Cardiac muscle cell (in vitro differentiated cells and primary cell): Measurements from ENCODE around the gene CNTN5. TPM values are rescaled to one million over a fixed set of nuclear protein-coding genes. Genes with fewer than 3 reads are reported as not detected.

Experiments used
- DNase-seq, 2 donors: peaks; one replicate each; pipeline versions ENCODE4 v3.0.0 to v3.0.0-alpha.2; 2010 to 2017; ENCODE audit warnings: low read depth in 1 of 2, low spot score in 1 of 2
- H3K27ac ChIP-seq: fragments of 200-600 bp; sonication (generic); 2 replicates; pipeline ENCODE4 v1.5.1; 2016
- H3K27me3 ChIP-seq: fragments of 200-600 bp; sonication (generic); 2 replicates; pipeline ENCODE4 v1.6.0; 2016; ENCODE audit warnings: control low read depth
- H3K36me3 ChIP-seq: fragments of 200-600 bp; sonication (generic); 2 replicates; pipeline ENCODE4 v1.5.1; 2016; ENCODE audit warnings: control low read depth
- H3K4me1 ChIP-seq: fragments of 200-600 bp; sonication (generic); 2 replicates; pipeline ENCODE4 v1.8.1; 2017; ENCODE audit warnings: low read depth, mild to moderate bottlenecking, mixed run types
- H3K4me3 ChIP-seq: fragments of 200-600 bp; sonication (generic); 2 replicates; pipeline ENCODE4 v1.5.1; 2016; ENCODE audit warnings: mild to moderate bottlenecking
- H3K9me3 ChIP-seq: fragments of 200-600 bp; sonication (generic); 2 replicates; pipeline ENCODE4 v1.5.1; 2017; ENCODE audit warnings: low read depth, mild to moderate bottlenecking, control low read depth
- CTCF ChIP-seq: IDR thresholded peaks from 2 replicates; pipeline ENCODE4 v1.5.1; 2012; ENCODE audit warnings: low read depth, mild to moderate bottlenecking, low read length
- polyA plus RNA-seq: library from polyadenylated mRNA; unstranded; fragments of >200 nt; fragmentation: Nextera tagmentation; extraction: Ambion mirVana; gene quantifications from 2 replicates; pipeline ENCODE4 v1.2.1, GENCODE V29; 2016
- total RNA-seq: library from RNA; depleted of rRNA; stranded (reverse); fragments of >200 nt; gene quantifications from 2 replicates; pipeline ENCODE4 v1.2.3, GENCODE V29; 2016

Gene CNTN5
- total and polyA plus RNA-seq, 2 experiments from 2014 or later = 30.0 to 41.3 TPM

- H3K9me3 ChIP-seq = no peaks in the 10 kb centered on the region
- H3K4me1 ChIP-seq = peaks cover 13% of the 10 kb centered on the region
- no peaks in the 10 kb centered on the region for H3K27me3 ChIP-seq
- DNase-seq = no peak
- no peaks in the 10 kb centered on the region for H3K36me3 ChIP-seq
- no peak for TF ChIP-seq CTCF
- H3K4me3 ChIP-seq = no peak overlapping the region
- no peak overlapping the region for H3K27ac ChIP-seq
Measured at GRCh38 chr11:99424313-99425084, 403.8 kb downstream of the CNTN5 start.

- Histone ChIP-seq H3K27ac (no peak overlapping the region), H3K9me3 (no peaks in the 10 kb centered on the region), H3K36me3 (no peaks in the 10 kb centered on the region), H3K27me3 (no peaks in the 10 kb centered on the region), H3K4me1 (peaks cover 13% of the 10 kb centered on the region), H3K4me3 (no peak overlapping the region)
- DNase-seq = no peak
- TF ChIP-seq CTCF = no peak
Measured at GRCh38 chr11:99425596-99425995, 404.8 kb downstream of the CNTN5 start.

GRCh38 chr11:99432677-99433076 lies 411.9 kb downstream of the CNTN5 start:
- TF ChIP-seq CTCF = no peak
- Histone ChIP-seq H3K4me3 (no peak overlapping the region), H3K27me3 (no peaks in the 10 kb centered on the region), H3K4me1 (peaks cover 10% of the 10 kb centered on the region), H3K36me3 (no peaks in the 10 kb centered on the region), H3K9me3 (no peaks in the 10 kb centered on the region), H3K27ac (no peak overlapping the region)
- DNase-seq = no peak

- DNase-seq = no peak
- Histone ChIP-seq H3K27ac (no peak overlapping the region), H3K4me3 (no peak overlapping the region), H3K9me3 (no peaks in the 10 kb centered on the region), H3K36me3 (no peaks in the 10 kb centered on the region), H3K4me1 (no peaks in the 10 kb centered on the region), H3K27me3 (no peaks in the 10 kb centered on the region)
- no peak for TF ChIP-seq CTCF
Measured at GRCh38 chr11:99443276-99443675, 422.5 kb downstream of the CNTN5 start.

- no peak overlapping the region for H3K4me3 ChIP-seq
Measured at GRCh38 chr11:99446400-99446799, 425.7 kb downstream of the CNTN5 start.

More at GRCh38 chr11:99446400-99446799, 425.7 kb downstream of the CNTN5 start:
- H3K27ac ChIP-seq = no peak overlapping the region
- no peaks in the 10 kb centered on the region for H3K9me3 ChIP-seq
- no peak for DNase-seq
- no peaks in the 10 kb centered on the region for H3K4me1 ChIP-seq
- H3K36me3 ChIP-seq = no peaks in the 10 kb centered on the region
- no peaks in the 10 kb centered on the region for H3K27me3 ChIP-seq
- no peak for TF ChIP-seq CTCF
